Measurements from ENCODE around the gene NLRP5.

NLRP5 gene

DNA sequence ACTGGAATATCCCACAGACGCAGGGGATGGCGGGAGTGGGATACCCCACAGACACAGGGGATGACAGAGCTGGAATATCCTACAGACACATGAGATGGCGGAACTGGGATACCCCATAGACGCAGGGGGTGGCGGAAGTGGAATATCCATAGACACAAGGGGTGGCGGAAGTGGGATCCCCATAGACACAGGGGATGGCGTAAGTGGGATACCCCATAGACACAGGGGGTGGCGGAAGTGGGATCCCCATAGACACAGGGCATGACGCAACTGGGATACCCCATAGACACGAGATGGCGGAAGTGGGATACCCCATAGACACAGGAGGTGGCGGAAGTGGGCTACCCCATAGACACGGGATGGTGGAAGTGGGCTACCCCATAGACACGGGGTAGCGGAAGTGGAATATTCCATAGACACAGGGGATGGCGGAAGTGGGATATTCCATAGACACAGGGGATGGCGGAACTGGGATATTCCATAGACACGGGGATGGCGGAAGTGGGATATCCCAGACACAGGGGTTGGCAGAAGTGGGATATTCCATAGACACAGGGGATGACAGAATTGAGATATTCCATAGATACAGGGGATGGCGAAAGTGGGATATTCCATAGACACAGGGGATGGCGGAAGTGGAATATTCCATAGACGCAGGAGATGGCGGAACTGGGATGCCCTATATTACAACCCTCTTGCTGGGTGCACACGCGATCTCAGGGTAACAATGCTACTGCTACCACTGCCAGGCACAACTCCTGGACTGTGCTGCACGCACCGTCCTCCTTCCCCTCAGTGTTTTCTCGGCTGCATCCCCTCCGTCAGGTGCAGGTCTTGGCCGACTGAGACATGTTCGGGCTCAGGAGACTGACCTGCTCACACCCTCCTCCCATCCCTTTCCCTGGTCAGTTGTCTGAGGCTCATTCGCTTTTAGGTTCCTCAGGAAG lies 106.4 kb downstream of the NLRP5 start:
- Histone ChIP-seq H3K27ac (replicated peaks) (no peak overlapping the region), H3K4me3 (replicated peaks; ENCODE audit: insufficient read depth, low read length) (no peak overlapping the region), H3K27me3 (ENCODE audit: insufficient read depth, poor library complexity, severe bottlenecking) (no peaks in the 10 kb centered on the region)
- no peak for DNase-seq (ENCODE audit: low read depth in 1 of 2, low spot score in 1 of 2)
- TF ChIP-seq REST (IDR thresholded peaks at IDR 0.05; ENCODE audit: insufficient replicate concordance, low read depth) (no peak), POLR2AphosphoS5 (IDR thresholded peaks at IDR 0.05; ENCODE audit: low read depth) (peak; percentile 59; the same call in 1 of the 2 replicates)

DNA sequence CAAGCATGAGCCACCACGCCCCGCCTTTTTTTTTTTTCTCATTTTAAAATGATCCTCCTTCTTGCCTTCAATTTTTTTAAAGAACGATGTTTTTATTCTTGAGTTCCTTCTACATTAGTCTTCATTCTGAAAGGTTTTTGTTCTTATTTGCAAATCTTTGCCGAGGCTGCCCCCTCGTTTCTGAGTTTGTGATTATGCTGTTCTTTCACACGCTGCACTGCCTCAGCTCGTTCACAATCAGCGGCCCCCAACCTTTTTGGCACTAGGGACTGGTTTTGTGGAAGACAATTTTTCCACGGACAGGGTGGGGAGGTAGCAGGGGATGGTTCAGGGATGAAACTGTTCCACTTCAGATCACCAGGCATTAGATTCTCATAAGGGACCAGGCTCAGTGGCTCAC lies 107.9 kb downstream of the NLRP5 start:
- no peak for DNase-seq (ENCODE audit: low read depth in 1 of 2, low spot score in 1 of 2)
- TF ChIP-seq, protein P1, sequence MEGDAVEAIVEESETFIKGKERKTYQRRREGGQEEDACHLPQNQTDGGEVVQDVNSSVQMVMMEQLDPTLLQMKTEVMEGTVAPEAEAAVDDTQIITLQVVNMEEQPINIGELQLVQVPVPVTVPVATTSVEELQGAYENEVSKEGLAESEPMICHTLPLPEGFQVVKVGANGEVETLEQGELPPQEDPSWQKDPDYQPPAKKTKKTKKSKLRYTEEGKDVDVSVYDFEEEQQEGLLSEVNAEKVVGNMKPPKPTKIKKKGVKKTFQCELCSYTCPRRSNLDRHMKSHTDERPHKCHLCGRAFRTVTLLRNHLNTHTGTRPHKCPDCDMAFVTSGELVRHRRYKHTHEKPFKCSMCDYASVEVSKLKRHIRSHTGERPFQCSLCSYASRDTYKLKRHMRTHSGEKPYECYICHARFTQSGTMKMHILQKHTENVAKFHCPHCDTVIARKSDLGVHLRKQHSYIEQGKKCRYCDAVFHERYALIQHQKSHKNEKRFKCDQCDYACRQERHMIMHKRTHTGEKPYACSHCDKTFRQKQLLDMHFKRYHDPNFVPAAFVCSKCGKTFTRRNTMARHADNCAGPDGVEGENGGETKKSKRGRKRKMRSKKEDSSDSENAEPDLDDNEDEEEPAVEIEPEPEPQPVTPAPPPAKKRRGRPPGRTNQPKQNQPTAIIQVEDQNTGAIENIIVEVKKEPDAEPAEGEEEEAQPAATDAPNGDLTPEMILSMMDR (IDR thresholded peaks at IDR 0.05; ENCODE audit: insufficient read depth, low read length): no peak
- TF ChIP-seq GABPA (IDR thresholded peaks at IDR 0.05; ENCODE audit: low read depth) (no peak), POLR2AphosphoS5 (IDR thresholded peaks at IDR 0.05; ENCODE audit: low read depth) (no peak), SPI1 (IDR thresholded peaks at IDR 0.05; ENCODE audit: borderline replicate concordance, low read depth) (no peak), REST (IDR thresholded peaks at IDR 0.05; ENCODE audit: insufficient replicate concordance, low read depth) (no peak)
- Histone ChIP-seq H3K4me3 (replicated peaks; ENCODE audit: insufficient read depth, low read length) (no peak overlapping the region), H3K27me3 (ENCODE audit: insufficient read depth, poor library complexity, severe bottlenecking) (no peaks in the 10 kb centered on the region), H3K27ac (replicated peaks) (no peak overlapping the region)

DNA sequence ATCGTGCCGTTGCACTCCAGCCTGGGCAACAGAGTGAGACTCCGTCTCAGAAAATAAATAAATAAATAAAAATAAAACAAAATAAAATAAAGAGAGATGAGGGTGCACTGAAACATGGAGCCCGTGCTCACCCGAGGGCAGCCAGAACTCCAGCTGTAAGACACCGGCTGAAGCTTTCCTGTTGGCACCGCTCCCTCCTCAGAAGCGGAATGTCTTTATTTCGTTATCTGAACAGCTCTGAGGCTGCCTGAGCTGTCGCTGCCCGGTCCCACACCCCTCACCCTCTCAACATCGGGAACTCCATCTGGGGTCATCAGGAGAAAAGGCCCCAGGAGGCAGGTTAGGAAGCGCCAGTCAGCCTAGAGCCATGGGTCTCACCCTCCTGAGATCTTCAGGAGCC lies 110.1 kb downstream of the NLRP5 start:
- H3K4me3 ChIP-seq (replicated peaks; ENCODE audit: insufficient read depth, low read length): no peak overlapping the region
- TF ChIP-seq GABPA (IDR thresholded peaks at IDR 0.05; ENCODE audit: low read depth) (no peak), SPI1 (IDR thresholded peaks at IDR 0.05; ENCODE audit: borderline replicate concordance, low read depth) (no peak), POLR2AphosphoS5 (IDR thresholded peaks at IDR 0.05; ENCODE audit: low read depth) (no peak), REST (IDR thresholded peaks at IDR 0.05; ENCODE audit: insufficient replicate concordance, low read depth) (no peak)
- TF ChIP-seq, protein P1 (IDR thresholded peaks at IDR 0.05; ENCODE audit: insufficient read depth, low read length): no peak

More for the DNA sequence above, 110.1 kb downstream of the NLRP5 start:
- Histone ChIP-seq H3K27me3 (ENCODE audit: insufficient read depth, poor library complexity, severe bottlenecking) (no peaks in the 10 kb centered on the region), H3K27ac (replicated peaks) (no peak overlapping the region)
- no peak for DNase-seq (ENCODE audit: low read depth in 1 of 2, low spot score in 1 of 2)
